HepG2 (cell line): Measurements from ENCODE around the gene FAM131A. TPM values are rescaled to one million over a fixed set of nuclear protein-coding genes. Genes with fewer than 3 reads are reported as not detected.

Source experiments
- BORCS8-MEF2B ChIP-seq: sonication (generic); formaldehyde crosslinking; IDR thresholded peaks from 2 replicates; pipeline ENCODE4 v1.8.0; 2022; ENCODE audit warnings: mild to moderate bottlenecking, missing genetic modification reagents
- CBFB ChIP-seq: sonication (generic); formaldehyde crosslinking; IDR thresholded peaks from 2 replicates; pipeline ENCODE4 v1.4.0; 2020; ENCODE audit warnings: missing genetic modification reagents
- FOXC1 ChIP-seq: sonication (generic); formaldehyde crosslinking; IDR thresholded peaks from 2 replicates; pipeline ENCODE4 v1.8.0; 2022; ENCODE audit warnings: mild to moderate bottlenecking, missing genetic modification reagents, borderline replicate concordance
- FOXJ3 ChIP-seq: sonication (generic); formaldehyde crosslinking; IDR thresholded peaks from 2 replicates; pipeline ENCODE4 v1.4.0; 2020; ENCODE audit warnings: missing genetic modification reagents, mild to moderate bottlenecking, borderline replicate concordance
- FOXK1 ChIP-seq: sonication (generic); formaldehyde crosslinking; IDR thresholded peaks from 2 replicates; pipeline ENCODE4 v1.4.0; 2020; ENCODE audit warnings: low read depth, missing genetic modification reagents, borderline replicate concordance
- GATAD2A ChIP-seq: IDR thresholded peaks from 2 replicates; pipeline ENCODE4 v1.6.1; 2016
- HOXA5 ChIP-seq: sonication (generic); formaldehyde crosslinking; IDR thresholded peaks from 2 replicates; pipeline ENCODE4 v1.4.0; 2020; ENCODE audit warnings: missing genetic modification reagents
- KLF12 ChIP-seq: sonication (generic); formaldehyde crosslinking; IDR thresholded peaks from 2 replicates; pipeline ENCODE4 v1.4.0; 2020; ENCODE audit warnings: missing genetic modification reagents, borderline replicate concordance
- MAF1 ChIP-seq: sonication (generic); formaldehyde crosslinking; IDR thresholded peaks from 2 replicates; pipeline ENCODE4 v1.5.0; 2020; ENCODE audit warnings: missing genetic modification reagents, borderline replicate concordance
- NFE2L2 ChIP-seq: fragments of 150-350 bp; IDR thresholded peaks from 2 replicates; pipeline ENCODE4 v1.6.1; 2014; ENCODE audit warnings: low read length
- NR2F6 ChIP-seq, 2 experiments: IDR thresholded peaks; 2 replicates each; pipeline ENCODE4 v1.6.1; 2016; ENCODE audit warnings: antibody characterized with exemption in 1 of 2, mild to moderate bottlenecking in 1 of 2
- RFX1 ChIP-seq: fragments of 450-650 bp; IDR thresholded peaks from 2 replicates; pipeline ENCODE4 v1.6.1; 2017
- THYN1 ChIP-seq: sonication (generic); formaldehyde crosslinking; IDR thresholded peaks from 2 replicates; pipeline ENCODE4 v1.8.1; 2023; ENCODE audit warnings: low read depth, mild to moderate bottlenecking, moderate library complexity, missing genetic modification reagents, borderline replicate concordance
- ZBTB42 ChIP-seq: sonication (generic); formaldehyde crosslinking; IDR thresholded peaks from 2 replicates; pipeline ENCODE4 v1.5.0; 2020; ENCODE audit warnings: mild to moderate bottlenecking, missing genetic modification reagents
- ZNF138 ChIP-seq: sonication (generic); formaldehyde crosslinking; IDR thresholded peaks from 2 replicates; pipeline ENCODE4 v1.5.0; 2020; ENCODE audit warnings: mild to moderate bottlenecking, low read depth, missing genetic modification reagents
- ZNF605 ChIP-seq: sonication (generic); formaldehyde crosslinking; IDR thresholded peaks from 2 replicates; pipeline ENCODE4 v1.8.0; 2022; ENCODE audit warnings: mild to moderate bottlenecking, missing genetic modification reagents
- polyA plus RNA-seq, 8 experiments: library from polyadenylated mRNA; depleted of rRNA in 3 of 8; stranded (reverse) in 7 of 8; unstranded in 1 of 8; fragments of >200 nt; fragmentation: Illumina TruSeq in 4 of 8; extraction: Trizol in 4 of 8; gene quantifications; 2 replicates each; pipeline versions ENCODE4 v1.2.1 to v1.2.3, GENCODE V29; 2011 to 2016; ENCODE audit warnings: low read depth in 4 of 8, missing spikeins in 1 of 8, mixed read lengths in 1 of 8; ENCODE audit not compliant: insufficient read depth in 1 of 8
- total RNA-seq, 5 experiments: library from RNA; depleted of rRNA; stranded (reverse); fragments of >200 nt; fragmentation: Illumina TruSeq; extraction: Trizol; gene quantifications; 2 replicates each; pipeline ENCODE4 v1.2.3, GENCODE V29; 2016; ENCODE audit warnings: low read depth in 1 of 5
- TF ChIP-seq, protein P1 (sequence below): sonication (generic); formaldehyde crosslinking; IDR thresholded peaks from 2 replicates; pipeline ENCODE4 v1.5.1; 2020; ENCODE audit warnings: mild to moderate bottlenecking, missing genetic modification reagents
- TF ChIP-seq, protein P2 (sequence below): sonication (generic); IDR thresholded peaks from 2 replicates; pipeline ENCODE4 v1.6.1; 2016; ENCODE audit warnings: low read depth, borderline replicate concordance
- TF ChIP-seq, protein P3 (sequence below): sonication (generic); formaldehyde crosslinking; IDR thresholded peaks from 2 replicates; pipeline ENCODE4 v1.4.0; 2020; ENCODE audit warnings: missing genetic modification reagents, borderline replicate concordance

FAM131A gene
- total and polyA plus RNA-seq, 2 of the 13 experiments (the other 11 are each of a cell fraction or from before 2014, with no cell fraction given), result 9.2 to 9.3 TPM

DNA sequence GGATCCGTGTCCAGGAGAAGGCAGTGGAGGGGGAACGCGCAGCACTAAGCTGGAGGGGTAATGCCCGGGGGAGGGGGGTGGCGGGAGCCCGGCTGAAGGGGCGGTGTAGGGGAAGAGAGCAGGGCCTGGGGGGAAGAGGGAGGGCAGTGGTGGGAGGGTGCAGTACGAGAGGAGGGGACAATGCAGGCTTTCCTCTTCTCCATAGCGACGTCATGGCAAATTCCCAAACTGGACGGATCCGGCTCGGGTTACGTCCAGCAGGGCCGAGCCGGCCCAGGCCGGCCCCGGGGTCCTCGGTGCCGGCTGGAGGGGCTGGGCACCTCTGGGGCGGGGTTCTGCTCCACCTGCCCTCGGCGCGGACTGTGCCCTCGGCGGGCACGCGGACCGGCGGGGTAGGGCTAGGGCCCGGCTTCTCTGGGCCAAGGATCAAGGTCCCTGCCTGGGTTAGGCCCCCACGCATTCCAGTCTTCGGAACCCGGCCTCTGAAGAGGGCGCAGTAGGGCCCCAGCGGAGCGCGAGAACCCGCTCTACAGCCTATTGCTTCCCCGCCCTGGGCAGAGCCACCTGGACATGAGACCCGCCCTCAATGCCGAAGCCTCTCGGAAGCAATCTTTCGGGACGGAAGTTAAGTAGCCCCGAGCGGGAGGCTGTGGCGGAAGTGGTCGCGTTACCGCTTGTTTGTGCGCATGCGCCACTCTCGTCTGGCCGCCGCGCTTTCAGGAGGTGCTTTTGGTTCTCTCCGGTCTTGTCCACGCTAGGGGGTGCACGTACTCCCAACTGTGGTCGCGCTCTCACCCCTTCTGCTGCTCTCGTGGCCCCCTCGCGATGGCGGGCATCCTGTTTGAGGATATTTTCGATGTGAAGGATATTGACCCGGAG, 25.5 kb downstream of the FAM131A start (continued):
- TF ChIP-seq, protein P1, sequence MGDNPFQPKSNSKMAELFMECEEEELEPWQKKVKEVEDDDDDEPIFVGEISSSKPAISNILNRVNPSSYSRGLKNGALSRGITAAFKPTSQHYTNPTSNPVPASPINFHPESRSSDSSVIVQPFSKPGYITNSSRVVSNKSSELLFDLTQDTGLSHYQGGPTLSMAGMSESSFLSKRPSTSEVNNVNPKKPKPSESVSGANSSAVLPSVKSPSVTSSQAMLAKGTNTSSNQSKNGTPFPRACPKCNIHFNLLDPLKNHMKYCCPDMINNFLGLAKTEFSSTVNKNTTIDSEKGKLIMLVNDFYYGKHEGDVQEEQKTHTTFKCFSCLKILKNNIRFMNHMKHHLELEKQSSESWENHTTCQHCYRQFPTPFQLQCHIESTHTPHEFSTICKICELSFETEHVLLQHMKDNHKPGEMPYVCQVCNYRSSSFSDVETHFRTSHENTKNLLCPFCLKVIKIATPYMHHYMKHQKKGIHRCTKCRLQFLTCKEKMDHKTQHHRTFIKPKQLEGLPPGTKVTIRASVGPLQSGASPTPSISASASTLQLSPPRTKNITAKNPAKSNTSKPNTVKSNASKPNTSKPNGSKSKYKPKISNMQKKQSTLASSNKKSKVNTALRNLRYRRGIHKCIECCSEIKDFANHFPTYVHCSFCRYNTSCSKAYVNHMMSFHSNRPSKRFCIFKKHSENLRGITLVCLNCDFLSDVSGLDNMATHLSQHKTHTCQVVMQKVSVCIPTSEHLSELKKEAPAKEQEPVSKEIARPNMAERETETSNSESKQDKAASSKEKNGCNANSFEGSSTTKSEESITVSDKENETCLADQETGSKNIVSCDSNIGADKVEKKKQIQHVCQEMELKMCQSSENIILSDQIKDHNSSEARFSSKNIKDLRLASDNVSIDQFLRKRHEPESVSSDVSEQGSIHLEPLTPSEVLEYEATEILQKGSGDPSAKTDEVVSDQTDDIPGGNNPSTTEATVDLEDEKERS (CRISPR knock-in tag), result peak; percentile 66
- TF ChIP-seq, protein P2, sequence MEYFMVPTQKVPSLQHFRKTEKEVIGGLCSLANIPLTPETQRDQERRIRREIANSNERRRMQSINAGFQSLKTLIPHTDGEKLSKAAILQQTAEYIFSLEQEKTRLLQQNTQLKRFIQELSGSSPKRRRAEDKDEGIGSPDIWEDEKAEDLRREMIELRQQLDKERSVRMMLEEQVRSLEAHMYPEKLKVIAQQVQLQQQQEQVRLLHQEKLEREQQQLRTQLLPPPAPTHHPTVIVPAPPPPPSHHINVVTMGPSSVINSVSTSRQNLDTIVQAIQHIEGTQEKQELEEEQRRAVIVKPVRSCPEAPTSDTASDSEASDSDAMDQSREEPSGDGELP, result peak; percentile 83
- TF ChIP-seq MAF1 (CRISPR knock-in tag) (0 out of 2 replicates have a peak, but pooled peaks have one; percentile 10), FOXC1 (CRISPR knock-in tag) (peak; percentile 23; the same call in 1 of the 2 replicates), NR2F6 (IDR thresholded peaks at IDR 0.05) (0 out of 2 replicates have a peak, but pooled peaks have one; percentile 24), NR2F6 (CRISPR knock-in tag; IDR thresholded peaks at IDR 0.05) (peak; percentile 50; the same call in 1 of the 2 replicates), THYN1 (no peak), GATAD2A (CRISPR knock-in tag) (0 out of 2 replicates have a peak, but pooled peaks have one; percentile 35), FOXK1 (peak; percentile 45; the same call in 1 of the 2 replicates), ZBTB42 (CRISPR knock-in tag) (no peak), ZNF138 (CRISPR knock-in tag) (0 out of 2 replicates have a peak, but pooled peaks have one; percentile 21), RFX1 (no peak), ZNF605 (peak; percentile 90; the same call in 1 of the 2 replicates), HOXA5 (CRISPR knock-in tag) (peak; percentile 54), BORCS8-MEF2B (CRISPR knock-in tag) (peak; percentile 88), FOXJ3 (CRISPR knock-in tag) (no peak), KLF12 (CRISPR knock-in tag) (peak; percentile 75; the same call in 1 of the 2 replicates), NFE2L2 (no peak), CBFB (CRISPR knock-in tag) (peak; percentile 72; the same call in 1 of the 2 replicates)
- TF ChIP-seq, protein P3, sequence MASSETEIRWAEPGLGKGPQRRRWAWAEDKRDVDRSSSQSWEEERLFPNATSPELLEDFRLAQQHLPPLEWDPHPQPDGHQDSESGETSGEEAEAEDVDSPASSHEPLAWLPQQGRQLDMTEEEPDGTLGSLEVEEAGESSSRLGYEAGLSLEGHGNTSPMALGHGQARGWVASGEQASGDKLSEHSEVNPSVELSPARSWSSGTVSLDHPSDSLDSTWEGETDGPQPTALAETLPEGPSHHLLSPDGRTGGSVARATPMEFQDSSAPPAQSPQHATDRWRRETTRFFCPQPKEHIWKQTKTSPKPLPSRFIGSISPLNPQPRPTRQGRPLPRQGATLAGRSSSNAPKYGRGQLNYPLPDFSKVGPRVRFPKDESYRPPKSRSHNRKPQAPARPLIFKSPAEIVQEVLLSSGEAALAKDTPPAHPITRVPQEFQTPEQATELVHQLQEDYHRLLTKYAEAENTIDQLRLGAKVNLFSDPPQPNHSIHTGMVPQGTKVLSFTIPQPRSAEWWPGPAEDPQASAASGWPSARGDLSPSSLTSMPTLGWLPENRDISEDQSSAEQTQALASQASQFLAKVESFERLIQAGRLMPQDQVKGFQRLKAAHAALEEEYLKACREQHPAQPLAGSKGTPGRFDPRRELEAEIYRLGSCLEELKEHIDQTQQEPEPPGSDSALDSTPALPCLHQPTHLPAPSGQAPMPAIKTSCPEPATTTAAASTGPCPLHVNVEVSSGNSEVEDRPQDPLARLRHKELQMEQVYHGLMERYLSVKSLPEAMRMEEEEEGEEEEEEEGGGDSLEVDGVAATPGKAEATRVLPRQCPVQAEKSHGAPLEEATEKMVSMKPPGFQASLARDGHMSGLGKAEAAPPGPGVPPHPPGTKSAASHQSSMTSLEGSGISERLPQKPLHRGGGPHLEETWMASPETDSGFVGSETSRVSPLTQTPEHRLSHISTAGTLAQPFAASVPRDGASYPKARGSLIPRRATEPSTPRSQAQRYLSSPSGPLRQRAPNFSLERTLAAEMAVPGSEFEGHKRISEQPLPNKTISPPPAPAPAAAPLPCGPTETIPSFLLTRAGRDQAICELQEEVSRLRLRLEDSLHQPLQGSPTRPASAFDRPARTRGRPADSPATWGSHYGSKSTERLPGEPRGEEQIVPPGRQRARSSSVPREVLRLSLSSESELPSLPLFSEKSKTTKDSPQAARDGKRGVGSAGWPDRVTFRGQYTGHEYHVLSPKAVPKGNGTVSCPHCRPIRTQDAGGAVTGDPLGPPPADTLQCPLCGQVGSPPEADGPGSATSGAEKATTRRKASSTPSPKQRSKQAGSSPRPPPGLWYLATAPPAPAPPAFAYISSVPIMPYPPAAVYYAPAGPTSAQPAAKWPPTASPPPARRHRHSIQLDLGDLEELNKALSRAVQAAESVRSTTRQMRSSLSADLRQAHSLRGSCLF, result no peak
